ENCODE measurements around the gene VIPR2. TPM values are rescaled to one million over a fixed set of nuclear protein-coding genes. Genes with fewer than 3 reads are reported as not detected.

VIPR2 gene
- total RNA-seq, 1 donor from 2014 or later, result not detected

DNA sequence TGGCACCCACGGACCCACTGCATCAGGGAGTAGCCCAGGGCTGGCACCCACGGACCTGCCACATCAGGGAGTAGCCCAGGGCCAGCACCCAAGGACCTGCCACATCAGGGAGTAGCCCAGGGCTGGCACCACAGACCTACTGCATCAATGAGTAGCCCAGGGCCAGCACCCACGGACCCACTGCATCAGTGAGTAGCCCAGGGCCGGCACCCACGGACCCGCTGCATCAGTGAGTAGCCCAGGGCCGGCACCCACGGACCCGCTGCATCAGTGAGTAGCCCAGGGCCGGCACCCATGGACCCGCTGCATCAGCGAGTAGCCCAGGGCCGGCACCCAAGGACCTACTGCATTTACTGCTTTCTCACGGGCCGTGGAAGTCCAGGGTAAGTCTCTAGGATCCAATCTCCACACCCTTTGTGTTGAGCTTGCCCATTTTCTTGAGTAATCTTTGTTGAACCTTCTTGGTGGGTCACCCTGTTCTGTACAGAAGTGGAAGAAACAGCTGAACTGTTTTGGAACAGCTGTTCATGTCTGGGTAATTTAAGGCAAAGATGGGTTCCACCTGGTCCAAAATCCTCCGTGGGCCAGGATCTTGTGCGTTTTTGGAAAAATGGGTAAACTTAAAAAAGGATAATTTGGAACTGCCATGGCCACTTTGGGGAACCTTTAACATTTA, 69.0 kb downstream of the VIPR2 start:
- Histone ChIP-seq H3K36me3 (ENCODE audit: control insufficient read depth, insufficient read depth, low read length) (no peaks in the 10 kb centered on the region), H3K27me3 (ENCODE audit: control insufficient read depth, insufficient read depth, low read length) (no peaks in the 10 kb centered on the region), H3K4me3 (ENCODE audit: low read depth, low read length) (no peak overlapping the region)
- no peak for TF ChIP-seq CTCF (IDR thresholded peaks at IDR 0.05; ENCODE audit: insufficient read depth, low read length, severe bottlenecking)
- DNase-seq (ENCODE audit: low read depth) (no peak), FAIRE-seq (no peak)

GRCh38 chr7:159071260-159071659, 73.4 kb downstream of the VIPR2 start:
- no peaks in the 10 kb centered on the region for H3K27me3 ChIP-seq (ENCODE audit: control insufficient read depth, insufficient read depth, low read length)
- DNase-seq (ENCODE audit: low read depth), result no peak
- no peak for FAIRE-seq
- no peak overlapping the region for H3K4me3 ChIP-seq (ENCODE audit: low read depth, low read length)
- H3K36me3 ChIP-seq (ENCODE audit: control insufficient read depth, insufficient read depth, low read length), result no peaks in the 10 kb centered on the region
- TF ChIP-seq CTCF (IDR thresholded peaks at IDR 0.05; ENCODE audit: insufficient read depth, low read length, severe bottlenecking), result no peak

- no peak for DNase-seq (ENCODE audit: low read depth)
- H3K27me3 ChIP-seq (ENCODE audit: control insufficient read depth, insufficient read depth, low read length), result no peaks in the 10 kb centered on the region
- TF ChIP-seq CTCF (IDR thresholded peaks at IDR 0.05; ENCODE audit: insufficient read depth, low read length, severe bottlenecking), result no peak
- FAIRE-seq, result no peak
- no peak overlapping the region for H3K4me3 ChIP-seq (ENCODE audit: low read depth, low read length)
- no peaks in the 10 kb centered on the region for H3K36me3 ChIP-seq (ENCODE audit: control insufficient read depth, insufficient read depth, low read length)
Observed at GRCh38 chr7:159070431-159071148, 74.1 kb downstream of the VIPR2 start.

- TF ChIP-seq CTCF (IDR thresholded peaks at IDR 0.05; ENCODE audit: insufficient read depth, low read length, severe bottlenecking), result no peak
- FAIRE-seq (no peak), DNase-seq (ENCODE audit: low read depth) (no peak)
- Histone ChIP-seq H3K4me3 (ENCODE audit: low read depth, low read length) (no peak overlapping the region), H3K36me3 (ENCODE audit: control insufficient read depth, insufficient read depth, low read length) (no peaks in the 10 kb centered on the region), H3K27me3 (ENCODE audit: control insufficient read depth, insufficient read depth, low read length) (no peaks in the 10 kb centered on the region)
Observed at GRCh38 chr7:159068893-159069448, 75.7 kb downstream of the VIPR2 start.

DNA sequence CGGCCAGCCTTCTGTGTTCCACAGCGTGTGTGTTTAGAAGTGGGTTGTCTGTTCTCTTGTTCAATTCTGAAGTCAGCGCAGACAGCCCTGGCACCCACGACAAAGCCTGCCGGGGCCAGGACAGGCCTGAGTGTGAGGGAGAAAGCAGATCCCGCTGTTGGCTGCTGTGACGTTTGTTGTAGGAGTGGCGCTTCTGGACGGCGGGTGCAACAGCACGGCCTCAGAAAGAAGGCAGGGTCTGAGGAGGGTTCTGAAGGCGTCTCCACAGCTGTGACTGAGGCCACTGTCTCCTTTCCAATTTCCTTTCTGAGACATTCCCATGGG, 76.2 kb downstream of the VIPR2 start:
- no peak for TF ChIP-seq CTCF (IDR thresholded peaks at IDR 0.05; ENCODE audit: insufficient read depth, low read length, severe bottlenecking)
- DNase-seq (ENCODE audit: low read depth) (no peak), FAIRE-seq (no peak)
- H3K27me3 ChIP-seq (ENCODE audit: control insufficient read depth, insufficient read depth, low read length), result no peaks in the 10 kb centered on the region
- no peak overlapping the region for H3K4me3 ChIP-seq (ENCODE audit: low read depth, low read length)
- H3K36me3 ChIP-seq (ENCODE audit: control insufficient read depth, insufficient read depth, low read length), result no peaks in the 10 kb centered on the region

All from bronchial epithelial cell (primary cell).